Measurements from ENCODE around the gene SLC5A6. TPM values are rescaled to one million over a fixed set of nuclear protein-coding genes. Genes with fewer than 3 reads are reported as not detected.
A peak's percentile ranks its signal among the peaks of the same experiment; 100 is the strongest.

Gene SLC5A6
- 22.6 TPM for total RNA-seq

GRCh38 chr2:27211943-27212625 lies at the start of gene SLC5A6, which contains the start of gene ATRAID:
TSS of gene SLC5A6 (minus strand) at chr2:27212268. CDS start at chr2:27207650, 4,618 bp downstream.
TSS of gene ATRAID (plus strand) at chr2:27212041. CDS start at chr2:27212369, 328 bp downstream.
- peak; percentile 91 for DNase-seq (ENCODE audit: low spot score)
- peak; percentile 98 for ATAC-seq
- intact Hi-C loops (cut with DNase I), result loop anchor here (5.0 kb wide), 1 partner anchor 875 kb away; no protein-coding TSS in a partner anchor

- no peak for ATAC-seq
- intact Hi-C loops (cut with DNase I), result no loop called here
- no peak for DNase-seq (ENCODE audit: low spot score)
These were observed 49.3 kb upstream of the SLC5A6 start for GRCh38 chr2:27261241-27261925.

GRCh38 chr2:27258051-27258450 lies 46.0 kb upstream of the SLC5A6 start:
- intact Hi-C loops (cut with DNase I), result no loop called here
- no peak for ATAC-seq
- no peak for DNase-seq (ENCODE audit: low spot score)

GRCh38 chr2:27256855-27257454 lies 44.9 kb upstream of the SLC5A6 start:
- no peak for ATAC-seq
- no peak for DNase-seq (ENCODE audit: low spot score)
- intact Hi-C loops (cut with DNase I), result no loop called here

- no peak for ATAC-seq
- intact Hi-C loops (cut with DNase I), result no loop called here
These were observed 43.6 kb upstream of the SLC5A6 start for GRCh38 chr2:27255660-27256059.

GRCh38 chr2:27255187-27255586 lies 43.1 kb upstream of the SLC5A6 start:
- ATAC-seq, result no peak
- intact Hi-C loops (cut with DNase I), result no loop called here
- no peak for DNase-seq (ENCODE audit: low spot score)

More at GRCh38 chr2:27255660-27256059, 43.6 kb upstream of the SLC5A6 start:
- no peak for DNase-seq (ENCODE audit: low spot score)

GRCh38 chr2:27251766-27252165 lies 39.7 kb upstream of the SLC5A6 start:
- DNase-seq (ENCODE audit: low spot score) (no peak), ATAC-seq (no peak)
- intact Hi-C loops (cut with DNase I), result no loop called here

GRCh38 chr2:27250652-27251379 lies 38.7 kb upstream of the SLC5A6 start:
- intact Hi-C loops (cut with DNase I), result no loop called here
- no peak for DNase-seq (ENCODE audit: low spot score)
- ATAC-seq, result no peak

- ATAC-seq (peak; percentile 34), DNase-seq (ENCODE audit: low spot score) (no peak)
- intact Hi-C loops (cut with DNase I), result no loop called here
These were observed 38.0 kb upstream of the SLC5A6 start for GRCh38 chr2:27249891-27250651.

GRCh38 chr2:27249159-27249890 lies 37.3 kb upstream of the SLC5A6 start:
- no peak for ATAC-seq
- intact Hi-C loops (cut with DNase I), result no loop called here
- DNase-seq (ENCODE audit: low spot score), result no peak

GRCh38 chr2:27247893-27248292 lies 35.8 kb upstream of the SLC5A6 start:
- intact Hi-C loops (cut with DNase I), result no loop called here
- no peak for DNase-seq (ENCODE audit: low spot score)
- no peak for ATAC-seq

GRCh38 chr2:27245626-27246025 lies 33.6 kb upstream of the SLC5A6 start:
- DNase-seq (ENCODE audit: low spot score), result no peak
- ATAC-seq, result no peak
- intact Hi-C loops (cut with DNase I), result no loop called here

GRCh38 chr2:27245116-27245515 lies 33.0 kb upstream of the SLC5A6 start:
- intact Hi-C loops (cut with DNase I), result no loop called here
- DNase-seq (ENCODE audit: low spot score) (no peak), ATAC-seq (no peak)

- ATAC-seq, result no peak
- intact Hi-C loops (cut with DNase I), result no loop called here
- no peak for DNase-seq (ENCODE audit: low spot score)
These were observed 31.5 kb upstream of the SLC5A6 start for GRCh38 chr2:27243391-27244130.

- DNase-seq (ENCODE audit: low spot score), result no peak
- intact Hi-C loops (cut with DNase I), result no loop called here
- no peak for ATAC-seq
These were observed 30.5 kb upstream of the SLC5A6 start for GRCh38 chr2:27242614-27242951.

GRCh38 chr2:27241761-27242613 lies 29.9 kb upstream of the SLC5A6 start:
- ATAC-seq (no peak), DNase-seq (ENCODE audit: low spot score) (no peak)
- intact Hi-C loops (cut with DNase I), result no loop called here

- DNase-seq (ENCODE audit: low spot score) (no peak), ATAC-seq (no peak)
- intact Hi-C loops (cut with DNase I), result no loop called here
These were observed 28.3 kb upstream of the SLC5A6 start for GRCh38 chr2:27240406-27240805.
